NK-92 (cell line): Measurements from ENCODE around the gene ZNF780A.
"Not testable (repeated sequence)": the region's sequence is repeated elsewhere in the genome, so short reads cannot be mapped to it uniquely, and the experiment has no call there.

ENCODE experiments used
- DNase-seq: peaks from one replicate; lab custom pipeline; 2025; ENCODE audit not compliant: unreplicated experiment; lab: John Stamatoyannopoulos, UW

Gene ZNF780A

DNA sequence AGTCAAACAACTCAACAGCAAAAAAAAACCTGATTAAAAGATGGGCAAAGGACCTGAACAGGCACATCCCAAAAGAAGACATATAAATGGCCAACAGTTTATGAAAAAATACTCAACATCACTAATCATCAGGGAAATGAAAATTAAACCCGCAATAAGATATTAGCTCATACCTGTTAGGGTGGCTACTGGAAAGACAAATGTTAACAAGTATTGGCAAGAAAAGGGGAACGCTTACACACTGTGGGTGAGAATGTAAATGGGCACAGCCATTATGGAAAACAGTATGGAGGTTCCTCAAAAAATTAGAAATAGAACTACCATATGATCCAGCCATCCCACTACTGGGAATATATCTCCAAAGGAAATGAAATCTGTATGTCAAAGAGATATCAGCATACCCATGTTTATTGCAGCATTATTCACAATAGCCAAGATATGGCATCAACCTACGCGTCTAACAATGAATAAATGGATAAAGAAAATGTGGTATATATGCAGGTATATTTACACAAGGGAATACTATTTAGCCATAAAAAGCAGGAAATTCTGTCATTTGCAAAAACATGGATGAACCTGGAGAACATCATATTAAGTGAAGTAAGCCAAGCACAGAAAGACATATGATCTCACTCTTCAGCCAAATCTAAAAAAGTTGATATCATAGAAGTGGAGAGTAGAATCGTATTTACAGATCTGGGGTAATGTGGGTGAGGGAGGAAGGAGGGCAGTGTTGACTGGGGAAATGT, 2.3 kb downstream of the ZNF780A start:
- no peak for DNase-seq

DNA sequence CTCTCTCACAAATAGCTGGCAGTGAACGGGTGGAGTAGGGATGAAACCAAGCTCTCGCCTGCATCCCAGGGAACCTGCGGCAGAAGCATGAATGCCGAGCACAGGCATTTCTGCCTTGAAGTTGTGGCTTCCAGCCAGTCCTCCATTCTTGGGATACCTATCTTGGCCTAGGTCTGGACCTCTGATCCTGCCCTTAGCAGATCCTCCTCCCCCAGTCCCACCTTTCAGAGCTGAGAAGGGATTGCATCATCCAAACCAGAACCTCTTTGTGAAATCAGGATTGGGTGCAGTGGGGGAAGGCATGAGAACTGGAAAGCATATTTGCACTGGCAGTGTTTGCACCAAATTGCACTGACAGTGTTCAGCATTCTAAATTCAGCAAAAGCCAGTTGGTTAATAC, 5.8 kb downstream of the ZNF780A start:
- no peak for DNase-seq

GRCh38 chr19:40081411-40081810, 9.3 kb downstream of the ZNF780A start:
- no peak for DNase-seq

GRCh38 chr19:40080289-40080688, 10.5 kb downstream of the ZNF780A start:
- no peak for DNase-seq

DNA sequence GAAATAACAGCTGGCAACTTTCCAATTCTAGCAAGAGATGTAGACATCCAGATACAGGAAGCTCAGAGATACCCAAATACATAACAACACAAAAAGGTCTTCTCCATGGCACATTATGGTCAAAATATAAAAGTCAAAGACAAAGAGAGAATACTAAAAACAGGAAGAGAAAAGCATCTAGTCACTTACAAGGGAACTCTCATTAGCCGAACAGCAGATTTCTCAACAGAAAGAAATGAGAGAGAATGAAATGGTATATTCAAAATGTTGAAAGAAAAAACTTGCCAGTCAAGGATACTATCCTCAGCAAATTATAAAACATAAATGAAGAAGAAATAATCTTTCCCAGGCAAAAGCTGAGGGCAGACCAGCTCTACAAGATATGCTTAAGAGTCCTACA, 12.4 kb downstream of the ZNF780A start:
- no peak for DNase-seq

DNA sequence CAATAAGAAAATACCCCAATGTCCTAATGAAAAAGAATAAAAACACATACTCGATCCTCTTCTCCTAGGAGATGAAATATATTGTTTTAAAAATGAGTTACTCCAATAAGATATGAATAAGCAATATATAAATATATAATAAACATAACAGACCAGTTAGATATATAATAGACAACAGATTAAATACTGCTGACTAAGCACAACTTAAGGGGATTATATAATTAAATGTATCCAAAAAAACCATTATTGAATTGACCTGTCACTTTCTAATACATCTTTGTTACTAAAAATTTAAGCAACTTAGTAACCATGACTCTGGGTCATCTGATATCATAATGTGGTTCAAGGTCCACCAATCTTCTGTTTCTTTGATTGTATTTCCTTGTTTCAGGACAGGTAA, 20.7 kb downstream of the ZNF780A start:
- DNase-seq, result no peak

GRCh38 chr19:40059624-40060023, 31.1 kb downstream of the ZNF780A start:
- DNase-seq, result no peak

DNA sequence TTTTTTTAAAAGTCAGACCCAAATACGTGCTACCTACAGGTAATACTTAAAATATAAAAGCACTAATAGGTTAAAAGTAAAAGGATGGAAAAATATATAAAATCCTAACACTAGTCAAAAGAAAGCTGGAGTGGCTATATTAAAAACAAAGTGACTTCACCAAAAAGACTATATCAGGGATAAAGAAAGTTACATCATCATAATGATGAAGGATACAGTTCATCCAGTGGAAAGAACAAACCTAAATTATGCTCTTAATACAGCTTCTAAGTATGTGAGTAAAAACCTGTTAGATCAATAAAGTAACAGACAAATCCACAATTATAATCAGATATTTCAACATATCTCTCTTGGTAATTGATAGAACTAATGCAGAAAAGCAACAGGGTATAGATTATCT, 33.6 kb downstream of the ZNF780A start:
- DNase-seq, result no peak

- DNase-seq, result no peak
Observed at GRCh38 chr19:40056505-40056904, 34.2 kb downstream of the ZNF780A start.

DNA sequence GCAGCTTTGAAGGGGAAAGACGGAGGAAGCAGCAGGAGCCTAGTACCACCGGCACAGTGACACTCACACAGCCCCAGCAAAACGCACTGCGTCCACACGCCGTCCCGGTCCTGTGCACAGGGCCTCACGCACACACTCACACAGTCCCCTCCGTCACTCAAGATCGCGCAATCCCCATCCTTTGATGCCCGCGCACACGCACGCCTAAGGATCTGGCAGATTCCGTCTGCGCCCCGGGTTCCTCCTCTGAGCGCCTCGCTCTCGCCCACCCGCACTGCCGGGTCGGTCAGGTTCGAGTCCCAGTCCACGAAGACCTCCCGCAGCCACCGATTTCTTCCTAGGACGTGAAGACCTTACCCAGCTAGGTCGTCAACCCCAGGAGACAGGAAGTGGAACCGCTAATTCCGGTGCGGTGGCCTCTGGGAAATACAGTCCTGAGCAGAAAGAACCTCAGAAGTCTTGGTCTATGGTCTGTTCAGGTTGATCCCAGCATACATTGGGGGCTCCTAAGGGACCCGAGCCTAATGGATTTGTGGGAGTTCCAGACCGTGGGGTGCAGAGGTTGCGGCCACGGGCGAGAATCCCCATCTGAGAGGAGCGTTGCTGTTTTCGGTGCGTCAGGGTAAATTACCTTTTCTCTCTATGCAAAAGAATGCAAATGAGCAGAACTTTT, 34.8 kb downstream of the ZNF780A start, which contains the start of gene ZNF780B:
TSS of gene ZNF780B (minus strand) at position 400 of the 673 bp plus-strand sequence. CDS start 5,899 bp downstream, outside the sequence.
- DNase-seq, result no peak

- DNase-seq, result no peak
Observed at GRCh38 chr19:40055049-40055448, 35.7 kb downstream of the ZNF780A start.

- DNase-seq, result no peak
Observed at GRCh38 chr19:40054632-40055031, 36.1 kb downstream of the ZNF780A start.

DNA sequence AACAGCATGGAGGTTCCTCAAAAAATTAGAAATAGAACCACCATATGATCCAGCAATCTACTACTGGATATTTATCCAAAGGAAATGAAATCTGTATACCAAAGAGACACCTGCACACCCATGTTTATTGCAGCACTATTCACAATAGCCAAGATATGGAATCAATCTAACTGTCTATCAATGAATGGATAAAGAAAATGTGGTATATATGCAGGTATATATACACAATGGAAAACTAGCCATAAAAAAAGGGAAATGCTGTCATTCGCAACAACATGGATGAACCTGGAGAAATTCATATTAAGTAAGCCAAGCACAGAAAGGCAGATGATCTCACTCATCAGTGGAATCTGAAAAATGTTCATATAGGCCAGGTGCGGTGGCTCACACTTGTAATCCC, 37.3 kb downstream of the ZNF780A start:
- no peak for DNase-seq

GRCh38 chr19:40041718-40042117, 49.0 kb downstream of the ZNF780A start:
- DNase-seq, result not testable (repeated sequence)

DNA sequence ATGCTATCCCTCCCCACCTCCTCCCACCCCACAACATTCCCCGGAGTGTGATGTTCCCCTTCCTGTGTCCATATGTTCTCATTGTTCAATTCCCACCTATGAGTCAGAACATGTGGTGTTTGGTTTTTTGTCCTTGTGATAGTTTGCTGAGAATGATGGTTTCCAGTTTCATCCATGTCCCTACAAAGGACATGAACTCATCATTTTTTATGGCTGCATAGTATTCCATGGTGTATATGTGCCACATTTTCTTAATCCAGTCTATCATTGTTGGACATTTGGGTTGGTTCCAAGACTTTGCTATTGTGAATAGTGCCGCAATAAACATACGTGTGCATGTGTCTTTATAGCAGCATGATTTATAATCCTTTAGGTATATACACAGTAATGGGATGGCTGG, 52.7 kb downstream of the ZNF780A start:
- DNase-seq, result not testable (repeated sequence)

GRCh38 chr19:40035996-40036395, 54.7 kb downstream of the ZNF780A start:
- no peak for DNase-seq

DNA sequence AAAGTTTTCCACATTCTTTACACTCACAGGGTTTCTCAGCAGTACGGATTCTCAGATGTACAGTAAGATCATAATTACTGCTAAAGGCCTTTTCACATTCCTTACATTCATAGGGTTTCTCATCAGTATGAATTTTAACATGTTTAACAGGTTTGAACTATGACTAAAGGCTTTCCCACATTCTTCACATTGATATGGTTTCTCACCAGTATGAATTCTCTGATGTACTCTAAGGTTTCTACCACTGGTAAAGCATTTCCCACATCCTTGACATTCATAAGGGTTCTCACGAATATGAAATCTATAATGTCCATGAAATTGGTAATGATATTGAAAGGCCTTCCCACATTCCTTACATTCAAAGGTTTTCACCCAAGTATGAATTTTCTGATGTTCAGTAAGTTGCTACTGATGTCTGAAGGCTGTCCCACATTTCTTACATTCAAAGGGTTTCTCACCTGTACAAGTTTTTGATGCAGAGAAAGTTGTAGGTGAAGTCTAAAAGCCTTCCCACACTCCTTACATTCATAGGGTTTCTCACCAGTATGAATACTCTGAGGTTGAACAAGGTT, 56.7 kb downstream of the ZNF780A start:
- no peak for DNase-seq

- no peak for DNase-seq
Observed at GRCh38 chr19:40026597-40026970, 64.2 kb downstream of the ZNF780A start.

DNA sequence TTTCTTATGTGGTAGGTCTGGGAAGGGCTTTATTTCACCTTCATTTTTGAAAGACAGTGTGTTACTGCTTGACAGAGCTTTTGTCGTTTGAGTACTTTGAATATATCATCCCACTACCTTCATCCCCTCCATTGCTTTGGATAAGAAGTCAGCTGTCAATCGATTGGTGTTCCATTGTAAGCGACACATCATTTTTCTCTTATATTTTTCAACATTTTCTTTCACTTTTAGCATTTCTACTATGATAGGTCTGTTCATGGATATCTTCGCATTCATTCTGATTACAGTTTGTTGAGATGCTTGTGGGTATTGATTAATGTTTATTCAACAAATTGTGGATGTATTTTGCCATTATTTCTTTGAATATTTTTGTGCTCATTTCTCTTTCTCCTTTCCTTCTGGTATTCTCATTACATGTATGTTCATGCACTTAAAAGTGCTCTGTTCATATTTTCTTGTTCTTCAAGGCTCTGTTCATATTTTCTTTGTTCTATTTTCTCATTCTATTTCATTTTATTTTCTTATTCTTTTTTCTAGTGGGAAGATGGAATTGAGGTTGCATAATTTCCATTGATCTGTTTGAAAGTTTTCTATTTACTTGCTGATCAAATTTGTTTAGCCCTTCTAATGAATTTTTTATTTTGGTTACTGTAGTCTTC, 64.7 kb downstream of the ZNF780A start:
- DNase-seq, result no peak

- no peak for DNase-seq
Observed at GRCh38 chr19:40023969-40024368, 66.8 kb downstream of the ZNF780A start.
